ENCODE data around the gene GPR146. TPM values are rescaled to one million over a fixed set of nuclear protein-coding genes. Genes with fewer than 3 reads are reported as not detected.

Gene GPR146
- total and polyA plus RNA-seq, 10 donors = 3.9 to 19.2 (median 10.1) TPM

DNA sequence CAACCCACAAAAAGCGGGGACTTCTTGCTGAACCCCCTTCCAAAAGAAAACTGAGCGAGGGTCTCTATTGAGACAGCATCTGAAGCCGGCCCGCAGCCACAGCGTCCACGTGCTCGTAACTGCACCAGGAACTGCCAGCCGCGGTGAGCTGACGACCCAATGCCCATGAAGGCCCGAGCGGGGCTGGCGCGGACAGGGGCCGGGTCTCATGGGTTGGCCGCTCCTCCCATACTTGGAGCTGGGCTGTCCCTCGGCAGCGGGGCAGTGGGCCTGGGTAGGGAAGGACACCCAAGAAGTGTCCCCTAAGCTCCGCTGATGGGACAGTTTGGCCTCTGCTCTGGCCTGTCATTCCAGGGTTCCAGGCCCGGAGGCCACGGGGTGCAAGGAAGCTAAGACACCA lies 39.0 kb upstream of the GPR146 start:
- Histone ChIP-seq H3K4me3 (no peak overlapping the region), H3K27ac (no peak overlapping the region), H3K4me1 (peaks cover 0 to 11% (median 5%) of the 10 kb centered on the region in 6 donors), H3K27me3 (replicated peaks in 1 of 7) (no peaks in the 10 kb centered on the region), H3K9me3 (no peaks in the 10 kb centered on the region), H3K36me3 (peaks cover 0 to 60% (median 20%) of the 10 kb centered on the region in 6 donors)
- no peak for DNase-seq
- TF ChIP-seq POLR2AphosphoS5 (IDR thresholded peaks at IDR 0.05) = no peak
- TF ChIP-seq, protein P1, sequence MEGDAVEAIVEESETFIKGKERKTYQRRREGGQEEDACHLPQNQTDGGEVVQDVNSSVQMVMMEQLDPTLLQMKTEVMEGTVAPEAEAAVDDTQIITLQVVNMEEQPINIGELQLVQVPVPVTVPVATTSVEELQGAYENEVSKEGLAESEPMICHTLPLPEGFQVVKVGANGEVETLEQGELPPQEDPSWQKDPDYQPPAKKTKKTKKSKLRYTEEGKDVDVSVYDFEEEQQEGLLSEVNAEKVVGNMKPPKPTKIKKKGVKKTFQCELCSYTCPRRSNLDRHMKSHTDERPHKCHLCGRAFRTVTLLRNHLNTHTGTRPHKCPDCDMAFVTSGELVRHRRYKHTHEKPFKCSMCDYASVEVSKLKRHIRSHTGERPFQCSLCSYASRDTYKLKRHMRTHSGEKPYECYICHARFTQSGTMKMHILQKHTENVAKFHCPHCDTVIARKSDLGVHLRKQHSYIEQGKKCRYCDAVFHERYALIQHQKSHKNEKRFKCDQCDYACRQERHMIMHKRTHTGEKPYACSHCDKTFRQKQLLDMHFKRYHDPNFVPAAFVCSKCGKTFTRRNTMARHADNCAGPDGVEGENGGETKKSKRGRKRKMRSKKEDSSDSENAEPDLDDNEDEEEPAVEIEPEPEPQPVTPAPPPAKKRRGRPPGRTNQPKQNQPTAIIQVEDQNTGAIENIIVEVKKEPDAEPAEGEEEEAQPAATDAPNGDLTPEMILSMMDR (IDR thresholded peaks at IDR 0.05 in 8 of 11, conservative IDR thresholded peaks at IDR 0.05 in 3 of 11) = no peak
- no peak for TF ChIP-seq POLR2A (IDR thresholded peaks at IDR 0.05)
- intact Hi-C loops (cut with DNase I; ENCODE audit: low total_unique reads) = no loop called here
- WGBS, 5 donors = 92 to 96% (median 93%) methylated on average over 17 to 21 of the region's 21 CpGs

DNA sequence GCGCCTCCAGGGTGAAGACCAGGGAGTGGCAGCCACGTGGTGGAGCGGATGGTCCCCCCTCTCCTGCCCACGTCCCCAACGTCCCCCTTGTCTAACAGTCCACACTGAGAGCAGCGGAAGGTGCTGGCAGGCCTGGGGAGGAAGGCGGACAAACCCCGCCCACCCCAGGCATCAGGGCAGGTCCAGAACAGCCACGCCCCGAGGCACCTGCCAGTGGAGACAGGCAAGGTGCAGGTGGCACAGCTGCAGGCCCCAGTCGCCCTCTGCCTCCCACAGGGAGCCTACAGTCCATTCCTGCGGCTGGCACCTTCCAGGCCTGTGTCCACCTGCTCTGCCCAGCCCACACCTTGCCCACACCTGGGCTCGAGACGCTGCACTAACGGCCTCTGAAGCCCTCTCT lies 36.4 kb upstream of the GPR146 start:
- TF ChIP-seq POLR2AphosphoS5 (IDR thresholded peaks at IDR 0.05) = no peak
- TF ChIP-seq POLR2A (IDR thresholded peaks at IDR 0.05) = no peak
- TF ChIP-seq, protein P1 (IDR thresholded peaks at IDR 0.05 in 8 of 11, conservative IDR thresholded peaks at IDR 0.05 in 3 of 11) = no peak
- Histone ChIP-seq H3K9me3 (no peaks in the 10 kb centered on the region), H3K27ac (no peak overlapping the region), H3K36me3 (peaks cover 0 to 57% (median 20%) of the 10 kb centered on the region in 6 donors), H3K4me3 (no peak overlapping the region), H3K4me1 (peaks cover 0 to 21% (median 11%) of the 10 kb centered on the region in 6 donors), H3K27me3 (replicated peaks in 1 of 7) (no peaks in the 10 kb centered on the region)
- DNase-seq = no peak
- 85 to 90% (median 89%) methylated on average over 10 to 15 of the region's 15 CpGs for WGBS, 5 donors
- intact Hi-C loops (cut with DNase I; ENCODE audit: low total_unique reads) = no loop called here

DNA sequence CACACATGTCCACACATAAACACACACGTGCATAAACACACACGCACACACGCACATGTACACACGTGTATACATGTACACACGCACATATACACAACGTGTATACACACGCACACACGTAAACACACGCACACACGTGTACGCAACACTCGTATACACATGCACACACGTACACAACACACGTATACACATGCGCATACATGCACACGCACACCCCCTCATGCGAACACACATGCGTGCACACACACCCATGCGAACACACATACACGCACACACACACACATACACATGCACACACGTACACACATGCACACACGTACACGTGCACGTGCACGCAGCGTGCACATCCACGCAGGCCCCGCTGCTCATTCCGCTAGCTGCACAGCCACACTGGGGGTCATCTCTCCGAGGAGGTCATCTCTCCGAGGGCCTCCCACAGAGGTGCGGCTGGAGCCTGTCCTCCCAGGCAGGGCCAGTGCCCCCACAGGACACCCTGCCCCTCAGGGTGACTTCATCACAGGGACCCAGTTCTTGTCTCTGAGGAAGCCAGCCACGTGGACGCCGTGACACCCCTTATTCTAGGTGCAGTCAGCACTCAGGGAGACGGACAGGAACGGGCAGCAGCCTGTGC lies 35.5 kb upstream of the GPR146 start:
- Histone ChIP-seq H3K9me3 (no peaks in the 10 kb centered on the region), H3K4me3 (no peak overlapping the region), H3K27me3 (replicated peaks in 1 of 7) (no peaks in the 10 kb centered on the region), H3K4me1 (peaks cover 0 to 23% (median 11%) of the 10 kb centered on the region in 6 donors), H3K27ac (no peak overlapping the region), H3K36me3 (peaks cover 0 to 57% (median 20%) of the 10 kb centered on the region in 6 donors)
- WGBS, 5 donors = 88 to 95% (median 94%) methylated on average over 32 to 37 of the region's 37 CpGs
- intact Hi-C loops (cut with DNase I; ENCODE audit: low total_unique reads) = no loop called here
- no peak for DNase-seq
- TF ChIP-seq POLR2A (IDR thresholded peaks at IDR 0.05) (no peak), POLR2AphosphoS5 (IDR thresholded peaks at IDR 0.05) (no peak)
- TF ChIP-seq, protein P1 (IDR thresholded peaks at IDR 0.05 in 8 of 11, conservative IDR thresholded peaks at IDR 0.05 in 3 of 11) = no peak

DNA sequence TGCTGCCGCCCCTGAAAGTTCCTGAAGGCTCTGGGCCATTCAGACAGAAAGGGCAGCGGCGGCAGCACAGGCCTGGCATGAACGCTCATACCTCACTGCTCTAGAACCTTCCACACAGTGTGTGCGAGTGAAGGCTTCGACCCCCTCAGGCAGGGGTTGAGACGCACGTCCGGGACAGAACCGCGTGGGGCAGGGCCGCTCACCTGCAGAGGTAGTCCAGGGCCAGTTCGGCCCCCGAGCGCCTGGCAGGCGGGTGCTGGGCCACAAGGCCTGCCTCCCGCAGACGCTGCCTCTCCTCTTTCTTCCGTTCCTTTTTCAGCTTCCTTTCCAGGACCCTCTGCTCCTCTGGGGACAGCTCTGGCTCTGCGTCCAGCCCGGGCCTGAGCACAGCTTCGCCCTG lies 34.6 kb upstream of the GPR146 start:
- no peak overlapping the region for H3K4me3 ChIP-seq
- H3K4me1 ChIP-seq = peaks cover 0 to 19% (median 6%) of the 10 kb centered on the region in 6 donors
- H3K27me3 ChIP-seq (replicated peaks in 1 of 7) = no peaks in the 10 kb centered on the region
- 96% methylated on average over 21 to 22 of the region's 22 CpGs for WGBS, 5 donors
- no peak overlapping the region for H3K27ac ChIP-seq
- H3K36me3 ChIP-seq = peaks cover 0 to 49% (median 20%) of the 10 kb centered on the region in 6 donors
- intact Hi-C loops (cut with DNase I; ENCODE audit: low total_unique reads) = no loop called here
- DNase-seq = no peak
- no peaks in the 10 kb centered on the region for H3K9me3 ChIP-seq
- TF ChIP-seq POLR2A (IDR thresholded peaks at IDR 0.05) (no peak), POLR2AphosphoS5 (IDR thresholded peaks at IDR 0.05) (no peak)
- TF ChIP-seq, protein P1 (IDR thresholded peaks at IDR 0.05 in 8 of 11, conservative IDR thresholded peaks at IDR 0.05 in 3 of 11) = no peak
